ENCODE data around the gene CAPN14.

The CAPN14 gene

DNA sequence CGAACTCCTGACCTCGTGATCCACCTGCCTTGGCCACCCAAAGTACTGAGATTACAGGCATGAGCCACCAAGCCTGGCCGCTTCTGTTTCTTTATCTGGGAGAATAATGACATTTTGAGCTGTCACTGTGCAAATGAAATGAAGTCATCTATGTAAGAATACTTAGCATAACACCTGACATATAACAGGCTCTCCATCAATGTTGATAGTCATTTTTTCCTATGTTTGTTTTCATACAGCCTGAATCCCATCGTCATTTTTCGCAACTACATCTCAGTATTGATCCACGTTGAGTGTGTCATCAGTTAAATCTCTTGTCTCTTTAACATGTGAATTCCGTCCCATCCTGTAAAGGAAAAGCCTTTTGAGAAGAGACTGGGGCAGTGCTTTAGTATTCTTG is 6.4 kb upstream of the CAPN14 start:
- TF ChIP-seq, protein P1, sequence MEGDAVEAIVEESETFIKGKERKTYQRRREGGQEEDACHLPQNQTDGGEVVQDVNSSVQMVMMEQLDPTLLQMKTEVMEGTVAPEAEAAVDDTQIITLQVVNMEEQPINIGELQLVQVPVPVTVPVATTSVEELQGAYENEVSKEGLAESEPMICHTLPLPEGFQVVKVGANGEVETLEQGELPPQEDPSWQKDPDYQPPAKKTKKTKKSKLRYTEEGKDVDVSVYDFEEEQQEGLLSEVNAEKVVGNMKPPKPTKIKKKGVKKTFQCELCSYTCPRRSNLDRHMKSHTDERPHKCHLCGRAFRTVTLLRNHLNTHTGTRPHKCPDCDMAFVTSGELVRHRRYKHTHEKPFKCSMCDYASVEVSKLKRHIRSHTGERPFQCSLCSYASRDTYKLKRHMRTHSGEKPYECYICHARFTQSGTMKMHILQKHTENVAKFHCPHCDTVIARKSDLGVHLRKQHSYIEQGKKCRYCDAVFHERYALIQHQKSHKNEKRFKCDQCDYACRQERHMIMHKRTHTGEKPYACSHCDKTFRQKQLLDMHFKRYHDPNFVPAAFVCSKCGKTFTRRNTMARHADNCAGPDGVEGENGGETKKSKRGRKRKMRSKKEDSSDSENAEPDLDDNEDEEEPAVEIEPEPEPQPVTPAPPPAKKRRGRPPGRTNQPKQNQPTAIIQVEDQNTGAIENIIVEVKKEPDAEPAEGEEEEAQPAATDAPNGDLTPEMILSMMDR (IDR thresholded peaks at IDR 0.05; ENCODE audit: insufficient read depth, low read length, missing control alignments) = no peak
- CTCF ChIA-PET = interaction anchor here (0.5 to 1.5 kb wide), 4 partner anchors 10 to 299 kb away, joined by 3 to 6 read pairs (median 3); partner anchors contain the start of gene EHD3
- POLR2A ChIA-PET = no interaction called here
- DNase-seq (ENCODE audit: low read depth, low spot score) = no peak
- H3K4me3 ChIP-seq (ENCODE audit: low read depth, low read length) = no peak overlapping the region

DNA sequence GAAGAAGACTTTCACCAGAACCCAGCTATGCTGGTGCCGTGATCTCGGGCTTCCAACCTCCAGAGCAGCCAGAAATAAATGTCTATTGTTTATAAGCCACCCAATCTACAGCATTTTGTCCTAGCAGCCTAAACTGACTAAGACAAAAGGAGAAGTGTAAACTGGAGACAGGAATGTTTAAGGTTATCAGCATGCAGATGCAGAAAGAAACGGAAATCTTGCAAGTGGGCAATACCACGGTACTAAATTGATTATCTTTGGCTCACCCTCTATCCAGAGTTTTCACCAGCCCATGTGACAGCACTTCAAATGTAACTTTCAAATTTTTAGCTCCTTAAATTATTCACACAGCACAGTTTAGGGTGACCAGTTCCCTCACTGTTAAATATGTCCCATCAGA is 5.7 kb upstream of the CAPN14 start:
- no peak overlapping the region for H3K4me3 ChIP-seq (ENCODE audit: low read depth, low read length)
- no peak for DNase-seq (ENCODE audit: low read depth, low spot score)
- TF ChIP-seq, protein P1 (IDR thresholded peaks at IDR 0.05; ENCODE audit: insufficient read depth, low read length, missing control alignments) = no peak
- ChIA-PET CTCF (interaction anchor here (1.1 to 1.5 kb wide), 2 partner anchors 11 to 111 kb away, joined by 3 to 6 read pairs; partner anchors contain the start of gene EHD3), POLR2A (no interaction called here)

DNA sequence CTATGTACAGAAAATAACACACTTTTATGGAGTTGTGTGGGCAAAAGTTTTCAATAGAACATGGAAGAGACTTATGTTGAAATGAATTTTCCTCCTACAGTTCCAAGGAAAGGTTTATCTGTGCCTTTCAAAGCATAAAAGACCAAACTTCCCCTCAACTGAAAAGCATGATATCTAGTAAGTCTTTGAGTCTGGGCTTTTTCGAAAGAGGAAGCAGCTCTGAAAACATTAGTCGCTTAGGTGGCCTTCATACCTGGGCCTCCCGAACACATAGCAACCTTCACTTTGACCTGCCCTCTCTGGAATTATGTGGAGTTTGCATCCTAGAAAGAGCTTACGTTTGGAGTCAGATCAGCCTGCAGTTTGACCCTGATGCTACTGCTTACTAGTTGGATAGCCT is 4.8 kb upstream of the CAPN14 start:
- ChIA-PET POLR2A (no interaction called here), CTCF (interaction anchor here (0.9 kb wide), 1 partner anchor 12 kb away, joined by 3 read pairs; the partner anchor contains the start of gene EHD3)
- TF ChIP-seq, protein P1 (IDR thresholded peaks at IDR 0.05; ENCODE audit: insufficient read depth, low read length, missing control alignments) = no peak
- no peak for DNase-seq (ENCODE audit: low read depth, low spot score)
- H3K4me3 ChIP-seq (ENCODE audit: low read depth, low read length) = no peak overlapping the region

DNA sequence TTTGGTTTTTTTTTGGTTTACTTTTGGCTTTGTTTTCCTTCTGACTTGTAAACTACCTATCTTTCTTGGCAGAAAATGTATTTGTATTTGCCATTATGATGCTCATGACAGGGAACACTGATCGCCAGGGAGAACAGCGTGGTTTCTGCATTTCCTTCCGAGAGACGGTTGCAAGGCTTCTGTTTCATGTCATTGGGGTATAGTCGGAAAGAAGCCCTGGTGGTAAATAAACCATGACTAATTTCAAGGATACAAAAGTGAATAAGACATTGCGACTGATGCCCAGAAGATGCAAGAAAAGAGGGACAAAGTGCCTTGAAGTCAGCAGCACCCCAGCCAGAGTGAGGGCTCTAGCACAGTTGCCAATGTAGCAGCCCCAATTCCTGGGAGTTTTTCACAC is 4.2 kb upstream of the CAPN14 start:
- TF ChIP-seq, protein P1 (IDR thresholded peaks at IDR 0.05; ENCODE audit: insufficient read depth, low read length, missing control alignments) = no peak
- CTCF ChIA-PET = interaction anchor here (0.9 to 1.6 kb wide), 2 partner anchors 12 to 112 kb away, joined by 3 read pairs; partner anchors contain the start of gene EHD3
- no peak for DNase-seq (ENCODE audit: low read depth, low spot score)
- POLR2A ChIA-PET = no interaction called here
- H3K4me3 ChIP-seq (ENCODE audit: low read depth, low read length) = no peak overlapping the region

DNA sequence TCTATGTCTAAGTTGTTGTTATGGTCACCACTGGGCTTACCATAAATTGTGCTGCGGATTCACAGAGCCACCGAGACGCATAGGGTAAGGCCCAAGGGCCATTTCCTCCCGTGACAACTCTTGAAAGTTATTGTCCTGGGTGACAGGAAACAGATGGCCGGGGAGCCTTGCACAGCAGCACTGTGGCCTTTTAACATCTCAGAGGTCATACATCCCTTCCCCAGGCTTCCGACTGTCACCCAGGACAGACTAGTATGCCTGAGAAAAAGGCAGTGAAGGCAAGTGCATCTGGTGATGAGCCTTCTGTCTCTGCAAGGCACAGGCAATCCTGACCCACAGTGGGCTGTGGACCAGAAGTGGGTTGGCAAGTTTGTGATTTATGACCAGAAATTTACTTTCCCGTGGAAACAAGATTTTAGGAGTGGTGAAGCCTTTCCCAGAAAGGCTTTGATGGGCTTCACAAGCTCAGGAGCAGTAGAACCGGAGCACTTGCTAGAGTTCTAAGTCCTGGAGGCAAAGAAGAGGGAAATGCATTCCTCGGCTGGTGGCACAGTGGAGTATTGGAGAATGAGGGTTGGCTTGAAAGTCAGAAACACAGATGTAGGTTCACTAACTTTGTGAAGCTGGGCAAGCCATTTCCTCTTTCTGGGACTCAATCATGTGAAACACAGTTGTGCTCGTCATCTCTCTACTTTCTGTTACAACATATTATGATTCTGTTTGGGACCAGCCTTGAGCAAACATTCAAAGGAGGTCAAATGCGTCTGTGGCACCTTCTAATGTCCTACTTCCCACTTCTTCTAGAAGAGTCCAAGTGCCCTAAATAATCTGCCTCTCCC is 2.0 kb upstream of the CAPN14 start:
- ChIA-PET CTCF (no interaction called here), POLR2A (no interaction called here)
- TF ChIP-seq, protein P1 (IDR thresholded peaks at IDR 0.05; ENCODE audit: insufficient read depth, low read length, missing control alignments) = no peak
- no peak for DNase-seq (ENCODE audit: low read depth, low spot score)
- H3K4me3 ChIP-seq (ENCODE audit: low read depth, low read length) = no peak overlapping the region

DNA sequence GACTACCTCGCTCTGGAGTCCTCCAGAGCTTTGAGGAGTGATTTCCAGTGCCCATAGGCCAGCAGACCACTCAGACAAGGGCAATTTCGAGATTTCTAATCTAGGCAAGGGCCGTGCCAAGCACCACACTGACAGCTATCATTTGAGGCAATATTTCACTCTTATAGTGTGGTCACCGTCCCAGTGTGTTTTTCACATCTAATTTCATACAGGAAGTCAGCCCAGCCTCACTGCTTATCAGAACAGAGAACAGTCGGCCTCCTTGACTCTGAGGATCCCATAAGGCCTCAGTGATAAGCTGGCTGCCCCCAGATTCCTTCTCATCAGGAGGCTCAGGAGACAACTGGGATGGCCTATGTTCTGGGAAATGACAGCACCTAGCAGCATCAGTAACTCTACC is 581 bp downstream of the CAPN14 start:
- POLR2A ChIA-PET = no interaction called here
- H3K4me3 ChIP-seq (ENCODE audit: low read depth, low read length) = no peak overlapping the region
- TF ChIP-seq, protein P1 (IDR thresholded peaks at IDR 0.05; ENCODE audit: insufficient read depth, low read length, missing control alignments) = no peak
- no peak for DNase-seq (ENCODE audit: low read depth, low spot score)
- CTCF ChIA-PET = interaction anchor here (0.7 to 1.2 kb wide), 4 partner anchors 13 to 506 kb away, joined by 3 read pairs; partner anchors contain the start of gene EHD3
